SK-N-SH (cell line): Measurements from ENCODE around the gene TSPAN15. TPM values are rescaled to one million over a fixed set of nuclear protein-coding genes. Genes with fewer than 3 reads are reported as not detected.

ENCODE experiments used
- CTCF ChIA-PET: fragments of 300-600, 350-600 bp; formaldehyde crosslinking; extraction: SDS; loops from one replicate; lab custom pipeline; 2021; lab: Yijun Ruan, JAX
- POLR2A ChIA-PET: fragments of 350-600 bp; sonication (Branson Sonifier 250); formaldehyde crosslinking; extraction: SDS; loops from one replicate; lab custom pipeline; 2020; ENCODE audit warnings: antibody characterized with exemption, inconsistent platforms; lab: Yijun Ruan, JAX
- DNase-seq: peaks from one replicate; pipeline ENCODE4 v3.0.0; 2012
- H2AFZ ChIP-seq: fragments of 200-600 bp; sonication (generic); 2 replicates; pipeline ENCODE4 v1.8.1; 2016; ENCODE audit warnings: antibody characterized with exemption, mild to moderate bottlenecking, low read depth
- H3F3A ChIP-seq: fragments of 200-600 bp; sonication (generic); replicated peaks from 2 replicates; pipeline ENCODE3; 2016; ENCODE audit warnings: antibody characterized with exemption, mild to moderate bottlenecking; ENCODE audit not compliant: insufficient read depth
- H3K27ac ChIP-seq, 2 experiments: fragments of 200-500 bp in 1 of 2; fragments of 200-600 bp in 1 of 2; sonication (Bioruptor generic) in 1 of 2; sonication (generic), shearing (Covaris generic) in 1 of 2; 2 replicates each; pipeline versions ENCODE4 v1.5.1 to v1.6.1; 2014 to 2016; ENCODE audit warnings: low read depth in 2 of 2, inconsistent platforms in 1 of 2, low read length in 1 of 2, mild to moderate bottlenecking in 1 of 2, mixed read lengths in 1 of 2
- H3K27me3 ChIP-seq: fragments of 200-600 bp; sonication (generic), shearing (Covaris generic); 2 replicates; pipeline ENCODE4 v1.6.1; 2016; ENCODE audit warnings: mixed run types; ENCODE audit not compliant: insufficient read depth
- H3K36me3 ChIP-seq, 2 experiments: fragments of 200-500 bp in 1 of 2; fragments of 200-600 bp in 1 of 2; sonication (Bioruptor generic) in 1 of 2; sonication (generic) in 1 of 2; replicated peaks in 1 of 2; 2 replicates each; pipeline versions ENCODE3 to v1.5.1; 2014 to 2016; ENCODE audit warnings: low read length in 1 of 2, mild to moderate bottlenecking in 1 of 2; ENCODE audit not compliant: insufficient read depth in 2 of 2, control insufficient read depth in 1 of 2
- H3K4me1 ChIP-seq, 2 experiments: fragments of 200-500 bp in 1 of 2; fragments of 200-600 bp in 1 of 2; sonication (Bioruptor generic) in 1 of 2; sonication (generic), shearing (Covaris generic) in 1 of 2; 2 replicates each; pipeline versions ENCODE4 v1.5.1 to v1.6.1; 2014 to 2016; ENCODE audit warnings: low read depth in 1 of 2, low read length in 1 of 2, mixed run types in 1 of 2; ENCODE audit not compliant: insufficient read depth in 2 of 2, control insufficient read depth in 1 of 2
- H3K4me2 ChIP-seq: fragments of 200-600 bp; sonication (generic), shearing (Covaris generic); 2 replicates; pipeline ENCODE4 v1.6.1; 2017; ENCODE audit warnings: mixed run types
- H3K4me3 ChIP-seq, 2 experiments: fragments of 200-500 bp in 1 of 2; fragments of 200-600 bp in 1 of 2; sonication (Bioruptor generic) in 1 of 2; sonication (generic), shearing (Covaris generic) in 1 of 2; 2 replicates each; pipeline versions ENCODE4 v1.5.1 to v1.8.1; 2014 to 2016; ENCODE audit warnings: low read depth in 2 of 2, inconsistent platforms in 1 of 2, low read length in 1 of 2, mild to moderate bottlenecking in 1 of 2, mixed read lengths in 1 of 2, moderate library complexity in 1 of 2
- H3K79me2 ChIP-seq: fragments of 200-600 bp; sonication (generic); 2 replicates; pipeline ENCODE4 v1.8.1; 2017; ENCODE audit warnings: mild to moderate bottlenecking; ENCODE audit not compliant: insufficient read depth
- H3K9ac ChIP-seq: fragments of 200-600 bp; sonication (generic); 2 replicates; pipeline ENCODE4 v1.6.1; 2017; ENCODE audit warnings: mixed run types
- H3K9me2 ChIP-seq: fragments of 200-600 bp; sonication (generic); 2 replicates; pipeline ENCODE4 v1.6.1; 2017; ENCODE audit warnings: mixed run types
- H3K9me3 ChIP-seq: fragments of 200-600 bp; sonication (generic); 2 replicates; pipeline ENCODE4 v1.6.1; 2017; ENCODE audit warnings: mixed run types, mild to moderate bottlenecking, moderate library complexity
- H4K20me1 ChIP-seq: fragments of 200-600 bp; sonication (generic); 2 replicates; pipeline ENCODE4 v1.6.1; 2017; ENCODE audit warnings: mild to moderate bottlenecking, mixed run types; ENCODE audit not compliant: insufficient read depth
- ELF1 ChIP-seq: IDR thresholded peaks from 2 replicates; pipeline ENCODE4 v1.4.0; 2012
- EP300 ChIP-seq, 2 experiments: IDR thresholded peaks; 2 replicates each; pipeline versions ENCODE4 v1.4.0 to v1.6.1; 2012; ENCODE audit warnings: borderline replicate concordance in 1 of 2, low read depth in 1 of 2, low read length in 1 of 2
- EZH2phosphoT487 ChIP-seq: fragments of 200-600 bp; sonication (generic); IDR thresholded peaks from 2 replicates; pipeline ENCODE4 v1.6.1; 2017; ENCODE audit warnings: low read depth, mixed run types, mild to moderate bottlenecking, antibody characterized with exemption, moderate library complexity, borderline replicate concordance
- FOXM1 ChIP-seq: IDR thresholded peaks from 2 replicates; pipeline ENCODE4 v1.4.0; 2012; ENCODE audit warnings: low read depth, mild to moderate bottlenecking
- MXI1 ChIP-seq: IDR thresholded peaks from 2 replicates; pipeline ENCODE4 v1.6.1; 2012; ENCODE audit warnings: mild to moderate bottlenecking, low read depth, low read length, improper control_type of control experiment
- NFIC ChIP-seq: IDR thresholded peaks from 2 replicates; pipeline ENCODE4 v1.4.0; 2012; ENCODE audit warnings: borderline replicate concordance
- POLR2AphosphoS5 ChIP-seq: IDR thresholded peaks from 2 replicates; pipeline ENCODE4 v1.6.1; 2012; ENCODE audit warnings: low read depth, low read length
- RCOR1 ChIP-seq: fragments of 150-350 bp; IDR thresholded peaks from 2 replicates; pipeline ENCODE4 v1.6.1; 2017; ENCODE audit warnings: antibody characterized with exemption, low read length
- SMC3 ChIP-seq: IDR thresholded peaks from 2 replicates; pipeline ENCODE4 v1.6.1; 2012; ENCODE audit warnings: low read depth, low read length, improper control_type of control experiment
- TAF1 ChIP-seq: IDR thresholded peaks from 2 replicates; pipeline ENCODE4 v1.6.1; 2012; ENCODE audit warnings: low read depth, mild to moderate bottlenecking, low read length, moderate library complexity, borderline replicate concordance
- TEAD4 ChIP-seq: IDR thresholded peaks from 2 replicates; pipeline ENCODE4 v1.4.0; 2012; ENCODE audit warnings: mild to moderate bottlenecking, borderline replicate concordance; ENCODE audit not compliant: insufficient read depth
- YY1 ChIP-seq: IDR thresholded peaks from 2 replicates; pipeline ENCODE4 v1.4.0; 2012; ENCODE audit warnings: low read depth, mild to moderate bottlenecking
- WGBS: methylation state at CpG from one replicate; pipeline ENCODE4 v1.1.6; 2017; ENCODE audit warnings: low lambda C conversion rate; 5-methylcytosine and 5-hydroxymethylcytosine counted together
- polyA plus RNA-seq, 3 experiments: library from polyadenylated mRNA; depleted of rRNA; stranded (reverse); fragments of >200 nt; gene quantifications; 2 replicates each; pipeline ENCODE4 v1.2.3, GENCODE V29; 2012
- TF ChIP-seq, protein P1 (sequence below): fragments of 150-350 bp; IDR thresholded peaks from 2 replicates; pipeline ENCODE4 v1.6.1; 2017; ENCODE audit warnings: antibody characterized with exemption, low read length, low read depth, borderline replicate concordance
- TF ChIP-seq, protein P2 (sequence below): IDR thresholded peaks from 2 replicates; pipeline ENCODE4 v1.4.0; 2012; ENCODE audit warnings: low read depth
- TF ChIP-seq, protein P3 (sequence below): IDR thresholded peaks from 2 replicates; pipeline ENCODE4 v1.4.0; 2012; ENCODE audit warnings: low read depth, borderline replicate concordance

The TSPAN15 gene
- polyA plus RNA-seq, 1 of the 3 experiments (the other 2 are of a cell fraction), result 8.5 TPM

DNA sequence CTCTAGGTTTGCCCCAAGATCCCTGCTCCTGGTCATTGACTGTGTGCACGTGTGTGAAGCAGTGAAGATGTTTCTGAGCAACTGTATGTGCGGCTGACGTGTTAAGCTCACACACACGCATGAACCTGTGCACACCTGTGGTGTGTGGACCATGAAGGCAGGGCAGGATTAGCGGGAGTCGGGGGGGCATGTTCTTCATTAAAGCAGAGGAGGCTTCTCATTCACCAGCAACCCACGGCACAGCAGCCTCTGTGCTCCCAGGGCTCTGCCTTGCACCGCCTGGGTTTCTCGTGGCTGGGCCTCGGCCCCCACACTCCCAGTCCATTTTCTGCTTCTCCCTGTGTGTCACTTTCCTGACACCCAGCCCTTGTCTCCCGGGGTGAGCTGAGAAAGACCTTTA, 33.7 kb upstream of the TSPAN15 start:
- no peak overlapping the region for H3K27ac ChIP-seq
- no peak overlapping the region for H3K9ac ChIP-seq
- H3K4me3 ChIP-seq, result no peak overlapping the region
- H3F3A ChIP-seq, result no peaks in the 10 kb centered on the region
- H3K4me2 ChIP-seq, result no peak overlapping the region
- H2AFZ ChIP-seq, result no peak overlapping the region
- WGBS, result 77% methylated on average over 11 of the region's 11 CpGs
- TF ChIP-seq NFIC (no peak), EZH2phosphoT487 (no peak)
- TF ChIP-seq, protein P1, sequence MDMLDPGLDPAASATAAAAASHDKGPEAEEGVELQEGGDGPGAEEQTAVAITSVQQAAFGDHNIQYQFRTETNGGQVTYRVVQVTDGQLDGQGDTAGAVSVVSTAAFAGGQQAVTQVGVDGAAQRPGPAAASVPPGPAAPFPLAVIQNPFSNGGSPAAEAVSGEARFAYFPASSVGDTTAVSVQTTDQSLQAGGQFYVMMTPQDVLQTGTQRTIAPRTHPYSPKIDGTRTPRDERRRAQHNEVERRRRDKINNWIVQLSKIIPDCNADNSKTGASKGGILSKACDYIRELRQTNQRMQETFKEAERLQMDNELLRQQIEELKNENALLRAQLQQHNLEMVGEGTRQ, result no peak
- ChIA-PET CTCF (interaction anchor here (0.7 to 4.6 kb wide), 3 partner anchors 10 to 227 kb away, joined by 3 to 16 read pairs (median 3); no protein-coding TSS in a partner anchor), POLR2A (no interaction called here)
- H3K27me3 ChIP-seq, result no peaks in the 10 kb centered on the region; the same call in 1 of the 2 replicates
- no peaks in the 10 kb centered on the region for H3K9me2 ChIP-seq
- no peaks in the 10 kb centered on the region for H3K36me3 ChIP-seq
- H4K20me1 ChIP-seq, result no peaks in the 10 kb centered on the region
- H3K9me3 ChIP-seq, result no peaks in the 10 kb centered on the region
- H3K79me2 ChIP-seq, result no peaks in the 10 kb centered on the region
- peaks cover 0 to 3% of the 10 kb centered on the region in 2 experiments; a peak in 1 of 4 replicates for H3K4me1 ChIP-seq
- no peak for DNase-seq

DNA sequence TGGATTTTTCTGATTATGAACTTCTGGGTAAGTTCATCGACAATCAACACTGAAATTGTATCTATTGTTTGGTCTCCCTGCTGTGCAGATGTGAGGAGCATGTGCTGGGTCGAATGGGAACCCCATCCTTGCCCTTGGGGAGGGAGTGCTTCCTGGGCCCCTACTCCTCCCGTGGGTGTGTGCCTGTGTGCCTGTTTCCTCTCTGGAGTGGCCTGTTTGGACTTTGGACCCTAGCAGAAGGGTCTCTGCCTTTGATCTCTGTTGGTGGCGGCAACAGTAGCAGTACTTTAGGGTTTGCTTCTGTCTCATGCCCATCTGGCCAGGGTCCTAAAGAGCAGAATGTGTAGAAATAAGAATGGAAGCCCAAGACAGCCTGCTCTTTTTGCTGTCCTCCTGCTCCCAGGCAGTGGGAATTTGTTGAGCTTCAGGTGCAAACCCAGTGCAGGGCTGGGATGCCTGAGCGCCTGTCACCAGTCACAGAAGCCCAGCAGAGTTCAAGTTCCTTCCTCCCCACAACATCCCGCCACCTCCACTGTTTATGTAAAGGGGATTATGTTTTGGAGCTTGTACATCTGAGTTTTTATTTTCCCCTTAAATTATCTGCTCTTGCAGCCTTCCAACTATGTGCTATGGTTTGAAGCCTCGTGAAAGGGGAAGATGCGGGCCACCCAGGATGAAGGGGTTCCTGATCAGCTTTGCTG, 33.1 kb upstream of the TSPAN15 start:
- ChIA-PET CTCF (interaction anchor here (0.7 to 4.9 kb wide), 7 partner anchors 10 to 227 kb away, joined by 3 to 22 read pairs (median 3); no protein-coding TSS in a partner anchor), POLR2A (no interaction called here)
- H3K9me2 ChIP-seq, result no peaks in the 10 kb centered on the region
- H3K79me2 ChIP-seq, result no peaks in the 10 kb centered on the region
- no peak overlapping the region for H3K9ac ChIP-seq
- peaks cover 0 to 3% of the 10 kb centered on the region in 2 experiments; a peak in 1 of 4 replicates for H3K4me1 ChIP-seq
- H3K9me3 ChIP-seq, result no peaks in the 10 kb centered on the region
- no peaks in the 10 kb centered on the region for H4K20me1 ChIP-seq
- no peaks in the 10 kb centered on the region for H3F3A ChIP-seq
- DNase-seq, result no peak
- no peaks in the 10 kb centered on the region; the same call in 1 of the 2 replicates for H3K27me3 ChIP-seq
- H2AFZ ChIP-seq, result no peak overlapping the region
- no peak overlapping the region for H3K27ac ChIP-seq
- H3K36me3 ChIP-seq, result no peaks in the 10 kb centered on the region
- no peak overlapping the region for H3K4me3 ChIP-seq
- WGBS, result 63% methylated on average over 8 of the region's 8 CpGs
- no peak overlapping the region for H3K4me2 ChIP-seq
- TF ChIP-seq EZH2phosphoT487 (no peak), EP300 (IDR thresholded peaks at IDR 0.05; ENCODE audit: borderline replicate concordance in 1 of 2, low read depth in 1 of 2, low read length in 1 of 2) (no peak), YY1 (no peak)

DNA sequence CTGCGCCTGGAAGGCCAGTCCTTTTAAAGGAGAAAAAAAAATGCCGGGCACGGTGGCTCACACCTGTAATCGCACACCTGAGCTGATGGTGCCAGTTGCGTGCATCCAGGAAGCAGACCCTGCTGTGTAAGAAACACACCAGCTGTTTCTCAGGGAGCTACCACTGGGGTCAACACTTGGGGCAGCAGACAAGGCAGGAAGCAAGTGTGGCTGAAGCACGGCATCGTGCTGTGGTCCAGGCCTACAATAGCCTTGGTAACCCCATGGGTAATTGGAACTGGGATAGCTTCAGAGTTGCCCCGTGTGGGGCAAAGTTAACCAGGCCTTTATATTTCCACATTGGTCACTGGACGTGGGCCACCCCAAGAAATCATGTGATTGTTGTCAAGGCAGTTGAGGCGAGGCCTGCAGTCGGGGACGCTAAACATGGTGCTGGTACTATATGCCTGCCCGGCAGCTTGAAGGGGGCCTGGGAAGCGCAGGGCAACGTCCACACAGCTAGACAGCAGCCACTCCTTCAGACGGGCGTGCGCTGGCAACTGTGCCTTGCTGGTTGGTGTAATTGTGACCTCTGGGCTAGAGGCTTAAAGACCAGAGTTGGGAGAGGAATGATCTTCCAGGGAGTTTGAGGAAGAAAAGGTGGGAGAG, 32.0 kb upstream of the TSPAN15 start:
- Histone ChIP-seq H3K4me2 (no peak overlapping the region), H3K36me3 (no peaks in the 10 kb centered on the region), H3K4me3 (no peak overlapping the region), H2AFZ (no peak overlapping the region), H3K4me1 (no peaks in the 10 kb centered on the region), H3K27me3 (no peaks in the 10 kb centered on the region; the same call in 1 of the 2 replicates), H3K9ac (no peak overlapping the region), H3K79me2 (no peaks in the 10 kb centered on the region)
- CTCF ChIA-PET, result interaction anchor here (1.1 to 4.9 kb wide), 7 partner anchors 9 to 220 kb away, joined by 3 to 22 read pairs (median 3); no protein-coding TSS in a partner anchor
- 85% methylated on average over 16 of the region's 18 CpGs for WGBS
- no peak for TF ChIP-seq TEAD4
- TF ChIP-seq TAF1, result no peak
- TF ChIP-seq EP300 (IDR thresholded peaks at IDR 0.05; ENCODE audit: borderline replicate concordance in 1 of 2, low read depth in 1 of 2, low read length in 1 of 2), result no peak
- TF ChIP-seq, protein P2, sequence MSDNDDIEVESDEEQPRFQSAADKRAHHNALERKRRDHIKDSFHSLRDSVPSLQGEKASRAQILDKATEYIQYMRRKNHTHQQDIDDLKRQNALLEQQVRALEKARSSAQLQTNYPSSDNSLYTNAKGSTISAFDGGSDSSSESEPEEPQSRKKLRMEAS, result no peak
- TF ChIP-seq ELF1, result no peak
- TF ChIP-seq FOXM1, result no peak
- no peak for TF ChIP-seq MXI1
- no peak for TF ChIP-seq SMC3
- TF ChIP-seq POLR2AphosphoS5, result no peak
- TF ChIP-seq RCOR1, result no peak
- TF ChIP-seq, protein P3, sequence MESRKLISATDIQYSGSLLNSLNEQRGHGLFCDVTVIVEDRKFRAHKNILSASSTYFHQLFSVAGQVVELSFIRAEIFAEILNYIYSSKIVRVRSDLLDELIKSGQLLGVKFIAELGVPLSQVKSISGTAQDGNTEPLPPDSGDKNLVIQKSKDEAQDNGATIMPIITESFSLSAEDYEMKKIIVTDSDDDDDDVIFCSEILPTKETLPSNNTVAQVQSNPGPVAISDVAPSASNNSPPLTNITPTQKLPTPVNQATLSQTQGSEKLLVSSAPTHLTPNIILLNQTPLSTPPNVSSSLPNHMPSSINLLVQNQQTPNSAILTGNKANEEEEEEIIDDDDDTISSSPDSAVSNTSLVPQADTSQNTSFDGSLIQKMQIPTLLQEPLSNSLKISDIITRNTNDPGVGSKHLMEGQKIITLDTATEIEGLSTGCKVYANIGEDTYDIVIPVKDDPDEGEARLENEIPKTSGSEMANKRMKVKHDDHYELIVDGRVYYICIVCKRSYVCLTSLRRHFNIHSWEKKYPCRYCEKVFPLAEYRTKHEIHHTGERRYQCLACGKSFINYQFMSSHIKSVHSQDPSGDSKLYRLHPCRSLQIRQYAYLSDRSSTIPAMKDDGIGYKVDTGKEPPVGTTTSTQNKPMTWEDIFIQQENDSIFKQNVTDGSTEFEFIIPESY, result no peak
- TF ChIP-seq, all 33 proteins: peak for 0
- H3K9me2 ChIP-seq, result no peaks in the 10 kb centered on the region
- H3K27ac ChIP-seq, result no peak overlapping the region
- no peaks in the 10 kb centered on the region for H3K9me3 ChIP-seq
- POLR2A ChIA-PET, result no interaction called here
- no peak for DNase-seq
- no peaks in the 10 kb centered on the region for H3F3A ChIP-seq
- H4K20me1 ChIP-seq, result no peaks in the 10 kb centered on the region
